ENCODE results near the gene S100A2.

- TF ChIP-seq CTCF (IDR thresholded peaks at IDR 0.05) (no peak), POLR2A (IDR thresholded peaks at IDR 0.05) (no peak)
Observed at GRCh38 chr1:153614906-153615305, 49.3 kb upstream of the S100A2 start.

Data from right lobe of liver (tissue), 4 donors.